Activated CD8-positive, alpha-beta memory T cell treated with anti-CD3 and anti-CD28 coated beads for 4 hours (primary cell): ENCODE results near the gene SLC6A19.

Experiments used
- DNase-seq, 2 donors: peaks; one replicate each; pipeline ENCODE4 v3.0.0-alpha.2; 2020; ENCODE audit warnings: low read depth in 2 of 2

SLC6A19 gene

DNA sequence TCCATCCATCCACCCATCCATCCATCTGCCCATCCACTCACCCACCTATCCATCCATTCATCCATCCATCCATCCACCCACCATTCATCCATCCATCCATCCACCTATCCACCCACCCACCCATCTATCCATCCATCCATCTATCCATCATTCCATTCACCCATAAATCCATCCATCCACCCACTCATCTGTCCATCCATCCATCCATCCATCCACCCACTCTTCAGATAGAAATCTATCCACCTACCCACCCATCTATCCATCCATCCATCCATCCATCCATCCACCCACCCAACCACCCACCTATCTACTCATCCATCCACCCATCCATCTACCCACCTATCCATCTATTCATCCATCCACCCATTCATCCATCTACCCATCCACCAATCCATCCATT is 35.0 kb upstream of the SLC6A19 start:
- DNase-seq = no peak

DNA sequence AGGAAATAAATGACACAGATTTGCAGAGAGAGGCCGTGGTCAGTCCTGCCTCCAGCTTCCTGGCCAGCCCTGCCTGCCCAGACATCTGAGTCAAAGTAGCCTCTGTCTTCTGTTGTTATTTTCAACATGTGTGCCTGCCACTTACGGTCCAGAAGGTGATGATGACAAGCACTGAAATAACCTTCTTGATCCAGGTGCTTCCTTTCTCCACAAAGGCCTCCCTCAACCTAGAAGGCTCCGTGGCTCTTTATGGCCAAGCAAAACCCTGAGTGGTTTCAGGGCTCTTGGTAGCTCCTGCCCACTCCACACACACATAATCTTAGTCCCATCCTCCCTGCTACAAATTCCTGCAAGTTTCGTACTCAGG is 34.1 kb upstream of the SLC6A19 start:
- no peak for DNase-seq

DNA sequence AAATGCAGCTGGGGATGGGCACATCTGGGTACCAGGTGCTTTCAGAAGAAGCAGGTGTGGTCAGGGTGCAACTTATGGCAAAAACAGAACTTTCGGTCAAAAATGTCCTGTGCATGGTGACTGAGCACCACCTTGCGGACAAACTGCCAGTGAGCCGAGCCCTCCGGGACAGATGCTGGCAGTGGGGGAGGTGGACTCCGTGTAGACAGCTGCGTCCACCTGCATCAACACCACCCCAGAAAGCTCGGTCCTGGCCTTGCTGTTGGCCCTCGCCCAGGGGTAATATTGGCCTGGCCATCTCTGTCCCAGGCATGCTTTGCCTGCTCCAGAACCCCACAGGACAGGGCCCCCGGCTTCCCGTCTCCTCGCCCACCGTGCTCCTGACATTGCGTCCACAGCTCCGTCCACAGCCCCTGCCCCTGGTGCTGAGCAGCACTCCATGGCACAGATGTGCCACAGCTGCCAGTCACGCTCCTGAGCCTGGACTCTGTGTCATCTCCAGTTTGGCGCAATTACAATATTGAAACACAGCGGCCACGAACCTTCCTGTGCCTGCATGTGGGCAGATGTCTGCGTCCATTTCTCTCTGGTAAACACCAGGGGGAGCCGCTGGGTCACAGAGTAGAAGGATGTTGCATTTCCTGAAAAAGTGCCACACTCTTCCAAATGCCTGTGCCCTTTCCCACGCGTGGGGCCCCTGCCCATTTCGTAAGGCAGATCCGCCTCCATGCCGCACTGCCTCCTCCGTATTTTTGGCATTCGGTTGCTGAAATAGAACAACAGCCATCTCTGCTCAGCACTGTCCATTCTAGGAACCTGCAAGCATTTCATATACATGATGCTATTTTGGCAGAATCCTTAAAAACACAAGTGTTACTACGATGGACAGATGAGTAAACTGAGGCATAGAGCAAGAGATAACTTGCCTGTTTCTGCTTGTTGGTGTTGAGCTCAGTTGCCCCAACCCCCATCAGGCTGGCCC is 33.4 kb upstream of the SLC6A19 start:
- peak; percentile 32 to 38 for DNase-seq

DNA sequence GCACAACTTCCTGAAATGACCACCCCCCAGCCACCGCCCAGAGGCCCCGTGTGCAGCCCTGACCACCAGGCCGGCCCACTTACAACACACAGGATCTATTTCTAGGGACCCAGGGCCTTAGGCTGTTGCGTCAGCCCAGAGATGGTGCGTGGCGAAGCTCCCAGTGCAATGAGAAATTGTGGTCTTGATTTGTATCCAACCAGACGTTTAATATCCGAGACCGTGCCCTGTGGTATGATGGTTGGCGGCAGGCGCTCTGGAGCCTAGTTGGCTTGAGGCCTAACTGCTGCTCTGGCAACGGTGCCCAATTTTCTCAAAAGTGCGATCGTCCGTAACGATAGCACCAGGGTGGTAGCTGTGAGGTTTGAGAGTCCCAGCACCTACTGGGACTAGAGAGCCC is 32.6 kb upstream of the SLC6A19 start:
- no peak for DNase-seq

DNA sequence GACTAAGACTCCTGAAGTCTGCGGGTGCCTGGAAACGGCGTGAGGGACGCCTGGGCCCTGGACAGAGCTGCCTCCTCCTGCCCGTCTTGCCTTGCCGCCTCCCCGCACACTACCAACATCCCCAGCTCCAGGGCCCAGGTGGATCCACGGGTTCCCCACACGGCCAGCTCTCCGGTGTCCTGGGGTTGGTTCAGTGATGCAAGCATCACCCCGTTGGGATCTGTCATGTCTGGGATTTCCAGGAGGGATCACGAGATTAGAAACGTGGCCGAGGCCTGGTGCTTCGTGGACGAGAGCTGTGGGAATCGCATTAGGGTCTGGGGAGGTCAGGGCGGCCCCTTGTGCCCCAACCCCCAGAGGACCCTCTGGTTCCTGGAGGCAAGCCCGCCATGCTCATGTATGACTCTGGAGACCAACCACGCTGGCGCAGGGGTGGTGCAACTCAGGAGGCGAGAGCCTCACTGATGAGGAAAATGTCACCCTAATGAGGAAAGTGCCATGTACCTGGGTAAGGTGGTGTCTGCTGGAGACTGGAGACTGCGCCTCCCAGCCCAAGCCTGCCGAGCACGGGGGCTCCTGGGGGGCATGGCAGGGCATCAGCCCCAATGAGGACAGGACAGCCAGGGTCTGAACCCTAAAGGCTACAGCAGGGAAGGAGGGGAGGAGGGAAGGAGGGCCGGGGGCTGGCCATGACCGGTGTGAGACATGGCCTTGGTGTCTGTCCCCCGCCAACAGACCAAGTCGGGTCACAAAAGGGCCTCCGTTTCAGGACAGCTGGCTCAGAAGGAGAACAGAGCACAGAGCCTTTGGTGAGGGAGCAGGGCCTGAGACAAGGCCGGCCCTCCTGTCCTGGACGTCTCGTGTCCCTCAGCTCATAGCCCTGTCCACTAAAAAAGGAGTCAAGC is 31.9 kb upstream of the SLC6A19 start:
- no peak for DNase-seq

DNA sequence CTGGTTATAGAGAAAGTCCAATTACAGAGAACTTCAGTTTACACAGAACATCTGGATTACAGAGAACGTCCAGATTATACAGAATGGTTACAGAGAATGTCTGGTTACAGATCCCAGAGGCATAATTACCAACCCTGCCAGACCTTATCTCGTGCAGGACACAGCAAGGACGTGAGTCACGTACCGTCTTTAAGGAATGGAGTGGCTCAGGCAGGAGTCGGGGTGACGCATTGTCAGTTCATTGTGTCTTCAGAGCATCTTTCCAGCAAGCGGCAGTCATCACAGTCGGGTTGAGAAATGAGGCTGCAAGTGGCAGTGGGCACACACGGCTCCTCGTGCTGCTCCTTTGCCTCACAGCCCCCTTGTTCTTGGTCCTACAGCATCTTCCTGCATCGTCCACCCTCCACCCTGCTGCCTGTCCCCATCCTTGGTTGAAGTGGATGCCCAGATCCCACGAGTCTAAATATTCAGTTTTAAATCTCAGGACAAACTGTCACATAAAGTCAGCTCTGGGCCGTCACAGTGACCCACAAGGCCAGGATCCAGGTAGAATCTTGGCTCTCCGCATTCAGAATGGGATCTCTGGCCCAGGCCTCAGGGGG is 30.0 kb upstream of the SLC6A19 start:
- DNase-seq = no peak

DNA sequence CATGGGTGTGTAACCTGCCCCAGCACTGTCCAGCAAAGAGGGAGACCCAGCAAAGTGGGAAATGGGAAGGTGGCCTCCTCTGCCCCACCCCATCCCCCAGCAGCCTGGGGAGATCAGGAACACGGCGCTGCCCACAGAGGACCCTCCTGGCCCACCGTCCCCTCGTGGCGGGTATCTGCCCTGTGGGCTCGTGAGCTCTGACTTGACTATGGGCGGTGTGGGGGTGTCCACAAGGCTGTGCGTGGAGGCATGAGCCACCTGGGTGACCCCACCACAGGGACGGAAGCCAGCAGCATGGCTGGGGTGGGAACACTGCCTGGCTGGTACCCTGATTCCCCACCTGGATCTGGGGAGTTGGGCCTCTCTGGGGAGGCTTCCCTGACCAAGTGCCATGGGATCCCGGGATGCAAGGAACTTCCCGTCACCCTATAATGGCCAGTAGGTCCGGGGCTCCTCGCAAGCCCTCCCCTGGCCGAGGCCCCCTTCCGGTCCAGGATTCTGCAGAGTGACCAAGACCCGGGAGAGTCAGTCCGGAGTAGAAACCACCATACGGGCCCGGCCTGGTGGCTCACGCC is 29.3 kb upstream of the SLC6A19 start:
- no peak for DNase-seq

DNA sequence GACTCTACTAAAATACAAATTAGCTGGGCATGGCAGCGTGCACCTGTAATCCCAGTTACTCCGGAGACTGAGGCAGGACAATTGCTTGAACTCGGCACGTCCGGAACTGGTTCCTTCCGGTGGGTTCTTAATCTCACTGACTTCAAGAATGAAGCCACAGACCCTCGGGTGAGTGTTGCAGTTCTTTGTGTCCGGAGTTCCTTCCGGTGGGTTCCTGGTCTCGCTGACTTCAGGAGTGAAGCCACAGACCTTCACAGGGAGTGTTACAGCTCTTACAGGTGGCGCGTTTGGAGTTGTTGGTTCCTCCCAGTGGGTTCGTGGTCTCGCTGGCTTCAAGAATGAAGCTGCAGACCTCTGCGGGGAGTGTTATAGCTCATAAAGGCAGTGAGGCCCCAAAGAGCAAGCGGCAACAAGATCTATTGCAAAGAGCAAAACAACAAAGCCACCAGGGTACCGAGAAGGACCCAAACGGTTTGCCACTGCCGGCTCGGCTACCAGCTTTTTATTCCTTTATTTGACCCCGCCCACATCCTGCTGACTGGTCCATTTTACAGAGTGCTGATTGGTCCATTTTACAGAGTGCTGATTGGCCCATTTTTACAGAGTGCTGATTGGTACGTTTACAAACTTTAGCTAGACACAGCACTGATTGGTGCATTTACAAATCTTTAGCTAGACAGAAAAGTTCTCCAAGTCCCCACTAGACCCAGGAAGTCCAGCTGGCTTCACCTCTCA is 28.6 kb upstream of the SLC6A19 start:
- DNase-seq = no peak

DNA sequence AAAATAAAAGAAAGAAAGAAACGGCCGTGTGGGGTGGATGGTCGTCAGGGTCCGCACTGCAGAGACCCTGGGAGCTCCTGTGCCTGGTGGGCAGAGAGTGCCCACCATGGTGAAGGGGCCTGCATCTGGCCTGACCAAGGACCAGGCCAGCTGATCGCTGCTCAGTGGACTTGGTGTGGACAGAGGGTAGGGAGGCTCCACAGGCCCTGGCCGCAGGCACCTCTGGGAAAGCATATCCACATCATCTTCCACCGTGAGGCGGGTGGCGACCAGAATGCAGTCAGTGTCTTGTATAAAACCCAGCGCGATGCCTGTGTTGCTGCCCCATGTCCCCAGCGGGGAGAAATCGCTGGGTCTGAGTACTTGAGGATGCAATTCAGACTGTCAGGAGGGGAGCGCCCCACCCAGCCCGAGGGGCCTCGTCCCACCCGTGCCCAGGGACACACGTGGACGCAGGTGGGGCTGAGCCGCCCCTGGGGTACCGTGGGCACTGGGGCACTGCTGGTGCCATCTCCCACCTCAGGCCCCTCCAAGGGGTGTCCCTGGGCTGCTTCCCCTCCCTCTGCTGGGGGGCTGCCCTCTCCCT is 27.8 kb upstream of the SLC6A19 start:
- no peak for DNase-seq

DNA sequence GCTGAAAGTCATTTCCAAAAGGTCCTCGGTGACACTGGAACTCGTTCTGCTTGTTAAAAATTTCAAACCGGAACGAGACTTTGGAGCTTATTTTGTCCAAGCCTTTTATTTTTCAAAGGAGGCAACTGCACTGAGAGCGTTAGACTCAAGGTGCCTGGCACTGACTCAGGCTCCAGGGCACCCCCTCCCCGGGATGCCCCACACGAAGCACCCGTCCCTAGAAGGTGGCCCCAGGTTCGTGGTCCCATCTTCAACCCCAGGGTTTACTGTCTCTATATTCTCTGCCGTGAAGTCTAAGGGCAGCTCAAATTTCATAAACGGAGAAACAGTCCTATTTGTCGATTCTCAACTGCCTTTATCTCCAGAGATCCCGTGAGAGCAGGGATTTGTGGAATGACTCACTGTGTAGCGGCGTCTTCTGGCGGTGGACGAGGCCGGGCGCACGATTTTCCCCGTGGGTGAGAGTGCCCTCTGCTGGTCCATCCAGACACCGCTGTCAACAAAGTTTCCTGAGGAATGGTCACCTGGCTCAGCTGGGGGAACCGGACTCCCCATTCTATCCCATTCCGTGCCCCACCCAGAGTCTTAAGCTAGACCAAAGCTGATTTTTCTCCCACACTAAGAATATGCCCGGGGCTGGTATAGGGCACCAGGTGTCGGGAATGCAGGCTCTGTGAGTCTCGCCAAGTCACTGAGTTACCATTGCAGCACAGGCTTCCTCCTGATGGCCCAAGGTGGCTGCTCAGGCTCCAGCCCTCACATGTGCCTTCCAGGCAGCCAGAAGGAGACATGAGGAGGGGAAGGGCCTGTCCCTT is 27.1 kb upstream of the SLC6A19 start:
- no peak for DNase-seq

DNA sequence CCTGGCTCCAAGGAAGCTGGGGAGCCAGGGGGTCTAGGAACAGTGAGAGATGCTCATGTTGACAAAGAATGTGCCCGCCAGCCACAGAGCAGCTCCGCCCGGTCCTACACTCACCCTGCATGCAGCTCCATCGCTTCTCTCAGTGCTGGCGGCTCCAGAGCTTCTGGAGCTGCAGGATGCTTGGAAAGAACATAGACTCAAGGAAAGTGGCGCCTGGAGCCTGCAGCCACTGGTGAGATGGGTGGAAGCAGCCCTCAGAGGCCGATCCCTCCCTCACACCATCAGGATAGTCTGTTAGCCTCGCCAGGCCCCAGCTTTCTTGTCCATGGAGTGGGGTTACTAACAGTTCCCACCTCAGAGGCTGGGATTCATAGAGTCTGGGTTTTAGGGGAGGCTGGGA is 26.4 kb upstream of the SLC6A19 start:
- no peak for DNase-seq

DNA sequence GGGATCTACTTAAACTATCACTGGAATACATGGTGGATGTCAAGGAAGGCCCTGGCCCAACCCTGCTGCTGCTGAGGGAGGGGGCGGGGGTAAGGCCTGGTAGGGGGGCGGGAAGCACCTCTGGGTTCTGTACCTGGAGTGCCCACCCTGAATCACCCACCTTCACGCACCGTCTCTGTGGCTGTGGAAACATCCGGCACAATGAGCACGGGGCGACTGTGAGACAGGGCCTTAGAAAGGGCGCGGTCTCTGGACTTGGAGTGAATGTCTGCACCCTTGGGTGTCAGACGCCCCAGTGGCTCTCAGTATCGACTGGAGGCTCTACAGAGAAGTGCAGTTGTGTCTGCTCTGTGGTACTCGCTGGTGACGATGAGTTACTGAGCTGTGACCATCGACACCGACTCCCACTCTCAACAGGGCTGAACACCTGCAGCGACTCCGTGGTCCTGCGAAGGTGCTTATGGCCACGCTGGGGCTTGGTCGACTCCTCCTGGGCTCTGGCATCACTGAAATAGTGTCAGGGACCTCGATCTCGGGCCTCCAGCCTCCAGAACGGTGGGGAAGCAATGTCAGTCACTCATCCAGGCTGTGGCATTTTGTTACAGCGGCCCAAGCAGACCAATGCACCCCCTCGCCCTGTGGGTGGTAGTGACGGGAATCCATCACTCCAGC is 25.5 kb upstream of the SLC6A19 start:
- DNase-seq = no peak

DNA sequence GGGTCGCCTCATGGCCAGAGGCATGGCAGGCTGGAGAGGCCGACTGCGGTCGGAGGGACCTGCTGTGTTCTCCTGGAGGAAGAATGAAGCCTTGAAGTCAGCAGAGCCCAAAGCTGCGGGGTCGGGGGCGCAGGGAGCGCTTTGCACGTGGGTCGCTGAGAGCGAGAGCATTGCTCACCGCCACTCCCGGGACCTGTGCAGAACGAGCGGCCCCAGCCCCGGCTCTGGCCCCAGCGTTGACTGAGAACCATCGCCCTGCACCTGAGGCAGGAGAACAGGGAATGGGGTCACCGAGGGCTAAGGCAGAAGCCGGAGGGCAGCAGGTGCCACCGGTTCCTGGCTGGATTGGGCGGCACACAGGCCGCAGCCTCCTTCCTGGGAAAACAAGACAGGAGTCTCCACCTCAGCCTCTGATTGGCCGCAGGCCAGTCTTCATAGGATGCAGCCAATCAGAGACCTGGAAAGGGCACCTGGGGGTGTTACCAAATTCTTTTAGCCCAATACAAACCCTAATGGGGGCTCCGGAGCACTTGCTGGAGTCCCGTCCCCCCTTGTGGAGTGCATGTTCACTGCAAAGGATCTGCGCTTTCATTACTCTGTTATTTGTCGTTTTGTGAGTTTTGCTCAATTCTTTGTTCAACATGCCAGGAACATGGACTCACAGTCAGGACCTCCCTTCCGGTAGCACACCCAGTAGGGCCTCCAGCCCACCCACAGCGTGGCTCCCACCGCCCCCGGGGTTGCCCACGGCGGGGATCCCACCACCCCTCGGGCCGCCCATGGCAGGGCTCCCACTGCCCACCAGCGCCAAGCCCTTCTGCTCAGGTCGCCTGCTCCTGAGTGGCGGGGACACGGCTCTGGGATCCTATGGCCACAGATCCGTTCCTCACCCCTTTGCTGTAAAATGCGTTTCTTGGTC is 24.7 kb upstream of the SLC6A19 start:
- no peak for DNase-seq

DNA sequence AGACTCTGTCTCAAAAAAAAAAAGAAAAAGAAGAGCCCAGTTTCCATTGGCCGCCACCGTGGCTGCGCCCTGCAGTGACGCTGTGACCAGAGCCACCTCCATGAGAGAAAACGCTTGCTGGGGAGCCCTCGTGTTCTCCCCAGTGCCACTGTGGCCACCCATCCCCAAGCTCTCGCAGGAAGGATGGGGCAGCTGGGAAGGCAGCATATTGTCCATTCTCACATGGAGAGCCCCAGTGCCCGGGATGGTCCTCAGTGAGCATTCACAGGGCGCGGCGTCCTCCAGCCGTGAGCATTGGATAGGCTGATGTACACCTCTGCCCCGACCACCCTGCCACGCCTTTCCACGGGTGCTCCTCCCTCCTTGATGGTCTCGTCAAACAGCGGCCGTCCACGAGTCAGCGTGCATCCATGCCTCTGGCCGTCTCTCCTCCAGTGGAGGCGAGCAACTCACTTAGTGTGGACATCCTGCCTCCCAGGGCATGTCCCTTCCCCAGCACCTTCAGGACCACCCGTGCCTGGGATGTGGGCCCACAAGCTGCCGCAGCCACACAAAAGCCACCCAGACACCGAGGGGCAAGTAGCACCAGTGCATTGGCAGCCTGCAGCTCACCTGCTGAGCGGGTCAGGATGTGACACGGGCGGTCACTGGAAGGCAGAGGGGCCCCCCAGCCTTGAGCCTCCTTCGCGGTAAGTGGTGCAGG is 23.4 kb upstream of the SLC6A19 start:
- no peak for DNase-seq

DNA sequence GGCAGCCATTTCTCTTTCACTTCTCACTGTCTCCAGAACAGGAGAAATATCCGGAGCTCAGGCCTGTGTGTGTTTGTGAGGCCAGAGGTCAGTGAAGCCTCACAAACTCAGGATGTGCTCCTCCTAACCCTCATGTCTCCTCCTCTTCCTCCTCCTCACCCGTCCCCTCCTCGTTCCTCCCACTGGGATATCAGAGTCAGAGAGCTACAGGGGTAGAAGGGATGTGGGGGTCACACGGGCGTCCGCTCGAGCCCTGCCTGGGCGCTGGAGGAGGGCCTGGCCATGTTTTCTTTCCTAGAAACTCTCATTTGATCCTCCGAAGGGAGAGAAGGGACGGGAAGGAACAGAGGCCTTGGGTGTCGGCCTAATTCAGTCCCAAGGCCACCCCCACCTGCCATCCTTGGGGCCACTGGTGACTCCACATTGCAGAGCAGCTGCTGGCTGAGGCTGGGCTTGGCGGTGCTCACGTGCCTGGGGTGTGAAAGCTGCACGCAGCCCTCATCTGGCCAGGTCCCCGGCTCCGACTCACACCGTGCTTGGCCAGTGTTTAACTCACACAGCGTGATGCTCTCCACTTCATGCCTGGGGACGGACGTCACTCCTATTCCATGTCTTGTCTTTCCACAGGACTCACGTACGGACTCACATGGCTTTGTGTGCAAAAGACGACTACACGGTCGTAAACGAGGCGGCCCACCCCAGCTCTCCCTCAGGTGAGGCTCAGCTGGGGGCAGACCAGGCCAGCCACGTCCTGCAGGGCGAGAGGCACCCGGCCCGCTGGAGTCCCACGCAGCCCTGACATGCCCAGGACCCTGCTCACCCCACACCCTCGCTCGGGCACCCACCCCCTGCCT is 22.6 kb upstream of the SLC6A19 start:
- no peak for DNase-seq

DNA sequence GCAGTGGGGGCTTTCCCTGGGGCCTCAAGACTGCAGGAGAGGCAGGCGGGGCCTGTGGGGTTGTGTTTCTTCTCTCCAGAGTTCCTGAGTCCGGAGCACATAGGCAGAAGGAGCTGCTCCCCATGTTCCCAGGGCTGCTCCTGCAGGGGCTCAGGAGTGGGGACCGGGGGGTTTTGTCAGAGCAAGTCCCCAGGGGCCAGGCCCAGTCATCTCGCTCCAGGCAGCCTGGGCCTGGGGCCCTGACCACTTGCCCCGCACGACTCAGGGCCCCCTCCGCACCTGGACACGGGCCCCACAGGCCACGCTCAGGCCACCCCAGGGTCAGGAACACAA is 22.0 kb upstream of the SLC6A19 start:
- DNase-seq = no peak

DNA sequence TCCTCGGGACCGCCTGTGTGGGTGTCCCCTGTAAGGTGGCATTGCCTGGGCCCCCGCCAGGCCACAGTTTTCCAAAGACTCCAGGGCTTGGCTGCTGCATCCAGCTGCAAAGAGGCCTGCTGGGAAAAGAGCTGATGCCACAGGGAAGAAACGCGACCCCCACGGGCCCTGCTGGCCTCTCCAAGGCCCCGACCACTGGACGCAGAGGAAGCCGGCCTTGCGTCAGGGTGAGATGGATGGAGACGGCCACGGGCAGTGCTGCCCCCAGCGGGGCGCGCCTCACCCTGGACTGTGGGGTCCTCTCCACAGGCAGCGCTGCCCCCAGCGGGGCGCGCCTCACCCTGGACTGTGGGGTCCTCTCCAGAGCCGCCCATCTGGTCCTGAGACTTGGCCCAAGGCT is 21.3 kb upstream of the SLC6A19 start:
- no peak for DNase-seq
